Measurements from ENCODE around the gene TSHZ3.
A peak's percentile ranks its signal among the peaks of the same experiment; 100 is the strongest.

TSHZ3 gene

GRCh38 chr19:31334849-31335624, 14.2 kb downstream of the TSHZ3 start:
- DNase-seq, result peak; percentile 36

DNA sequence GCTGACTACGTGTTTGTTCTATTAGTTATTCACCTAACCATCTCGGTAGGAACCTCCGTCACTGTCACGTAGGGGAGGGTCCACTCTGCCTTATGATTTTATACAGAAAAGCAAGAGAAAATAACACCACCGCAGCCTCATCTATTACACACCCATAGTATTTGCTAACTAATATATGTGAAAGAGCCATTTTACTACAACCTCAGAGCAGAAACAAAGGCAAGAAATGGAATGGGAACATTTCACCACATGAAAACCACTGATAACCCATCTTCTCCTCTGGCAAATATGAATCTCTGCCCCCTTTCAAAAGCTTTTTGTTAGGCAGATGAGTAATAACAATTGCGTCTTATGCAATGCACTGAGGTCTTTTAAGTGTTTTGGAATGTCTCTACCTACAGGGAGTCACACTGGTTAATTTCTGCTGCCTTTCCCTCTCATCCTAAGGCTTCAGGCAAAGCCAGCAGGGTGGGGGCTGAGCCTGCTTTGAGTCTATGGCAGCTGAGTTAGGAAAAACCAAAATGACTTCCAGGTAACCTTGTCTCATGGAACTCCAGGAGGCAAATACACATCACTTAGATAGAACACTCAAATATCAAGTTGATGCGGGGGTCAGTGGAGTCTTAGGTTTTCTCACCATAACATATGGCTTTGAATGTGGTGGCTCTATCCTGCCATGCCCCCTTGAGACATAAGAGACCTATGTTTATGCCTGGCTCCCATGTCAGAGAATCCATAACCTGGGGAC, 15.0 kb downstream of the TSHZ3 start:
- peak; percentile 79 for DNase-seq

GRCh38 chr19:31332096-31332495, 17.1 kb downstream of the TSHZ3 start:
- peak; percentile 80 for DNase-seq

DNA sequence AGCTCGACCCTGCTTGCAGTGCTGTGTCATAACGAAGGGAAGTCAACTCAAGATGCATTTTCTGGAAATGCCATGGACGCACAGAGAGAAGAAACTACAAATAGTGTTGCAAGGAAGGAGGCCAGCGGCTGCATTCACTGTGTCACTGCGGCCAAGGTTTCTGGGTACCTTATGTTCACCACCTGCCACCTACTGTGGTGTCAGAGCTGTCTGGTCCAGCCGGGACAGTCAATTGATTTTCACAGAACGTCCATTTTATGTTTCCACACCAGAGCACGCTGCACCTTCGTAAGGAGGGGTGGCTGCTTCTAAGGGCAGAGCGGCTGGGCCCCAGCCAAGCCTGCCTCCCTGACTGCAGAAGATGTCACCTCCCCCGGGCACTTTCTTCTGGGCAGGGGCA, 17.7 kb downstream of the TSHZ3 start:
- no peak for DNase-seq

DNA sequence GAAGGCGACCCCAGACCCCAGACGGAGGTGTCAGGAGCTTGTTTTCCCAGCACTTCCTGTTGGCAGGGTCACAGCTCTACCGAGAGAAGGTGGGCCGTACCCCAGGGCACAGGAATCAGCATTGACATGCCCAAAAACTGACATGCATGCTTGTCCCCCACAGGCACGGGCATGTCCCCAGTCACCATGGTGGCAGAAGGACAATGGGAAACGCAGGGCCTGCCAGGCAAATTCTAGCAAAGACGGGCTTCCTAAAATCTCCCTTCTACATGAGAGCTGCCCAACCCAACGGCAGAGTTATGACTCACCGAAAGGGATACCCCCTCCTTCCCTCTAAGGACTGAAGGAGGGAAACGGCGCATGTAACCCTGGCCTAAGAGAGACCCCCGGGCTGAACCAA, 18.5 kb downstream of the TSHZ3 start:
- no peak for DNase-seq

DNA sequence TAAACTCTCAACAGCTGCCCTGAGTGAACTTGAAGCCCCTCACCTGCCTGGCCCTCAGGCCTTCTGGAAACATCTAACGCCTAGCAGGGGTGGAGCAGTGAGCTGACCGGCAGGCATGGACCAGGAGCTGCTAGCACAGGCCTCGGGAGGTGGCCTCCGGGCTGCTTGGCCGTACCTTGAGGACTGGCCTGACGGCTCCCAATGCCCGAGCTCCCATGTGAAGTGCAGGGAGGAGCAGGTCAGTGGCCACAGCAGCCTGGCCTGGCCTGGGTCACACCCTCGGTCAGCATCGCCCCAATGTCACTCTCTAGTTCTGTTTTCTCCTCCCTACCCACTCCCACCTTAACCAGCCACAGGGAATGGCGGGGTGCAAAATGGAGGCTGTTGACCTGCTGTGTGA, 19.0 kb downstream of the TSHZ3 start:
- no peak for DNase-seq

DNA sequence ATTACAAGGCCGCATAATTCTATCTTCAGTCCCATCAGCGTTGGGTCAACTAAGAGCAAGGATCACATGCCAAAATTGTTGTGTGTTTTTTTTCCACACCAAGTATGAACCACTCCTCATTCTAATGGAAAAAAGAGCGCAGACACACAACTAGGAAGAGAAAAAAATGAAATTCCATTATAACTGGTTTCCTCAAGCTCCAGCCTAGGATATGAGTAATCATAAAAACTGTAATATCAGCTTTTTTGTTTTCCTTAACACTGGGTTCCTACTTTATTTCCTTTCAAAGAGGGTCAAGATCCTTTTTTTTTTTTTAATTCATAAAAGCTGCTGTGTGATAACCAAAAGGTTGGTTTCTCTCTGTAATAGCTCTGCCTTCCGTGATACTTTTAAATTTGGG, 19.4 kb downstream of the TSHZ3 start:
- no peak for DNase-seq

DNA sequence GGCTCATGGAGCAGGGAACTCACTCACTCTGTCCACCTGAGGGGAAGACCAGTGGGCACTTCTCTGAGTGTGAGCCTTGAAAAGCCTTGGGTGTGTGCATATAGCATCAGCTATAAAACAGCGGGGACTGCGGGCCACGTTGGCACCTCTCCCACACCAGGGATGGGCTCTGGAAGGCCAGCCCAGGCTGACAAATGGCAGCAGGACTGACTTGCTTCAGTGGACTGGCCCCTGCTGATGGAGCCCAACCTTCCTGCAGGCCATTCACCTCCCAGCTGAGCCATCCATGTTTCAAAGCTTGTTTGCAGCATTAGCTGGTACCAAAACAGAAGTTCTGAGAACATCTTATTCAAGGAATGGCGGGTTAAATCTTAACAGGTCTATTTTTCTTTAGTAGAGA, 21.0 kb downstream of the TSHZ3 start:
- no peak for DNase-seq

- no peak for DNase-seq
Measured at GRCh38 chr19:31326329-31327028, 22.8 kb downstream of the TSHZ3 start.

- no peak for DNase-seq
Measured at GRCh38 chr19:31325342-31325741, 23.9 kb downstream of the TSHZ3 start.

DNA sequence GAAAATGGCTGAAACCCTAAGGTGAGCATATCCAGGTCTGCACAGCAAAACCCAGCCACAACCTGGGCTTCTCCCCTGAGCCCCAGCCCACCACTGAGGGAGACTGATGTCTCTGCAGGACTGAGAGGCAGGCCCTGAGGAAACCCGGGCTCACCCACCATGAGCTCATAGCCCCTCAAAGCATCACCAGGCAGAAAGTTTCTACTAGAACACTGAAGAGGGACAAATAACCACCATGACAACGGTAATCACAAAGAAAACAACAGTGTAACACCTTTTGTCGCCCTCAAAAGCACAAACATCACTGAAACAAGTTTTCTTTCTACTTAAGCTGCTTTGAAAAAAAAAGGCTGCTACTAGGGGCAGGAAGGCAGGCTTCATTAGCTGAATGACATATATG, 29.8 kb downstream of the TSHZ3 start:
- DNase-seq, result no peak

GRCh38 chr19:31318790-31319425, 30.3 kb downstream of the TSHZ3 start:
- no peak for DNase-seq

GRCh38 chr19:31317570-31317969, 31.7 kb downstream of the TSHZ3 start:
- peak; percentile 13 for DNase-seq

GRCh38 chr19:31317093-31317492, 32.1 kb downstream of the TSHZ3 start:
- DNase-seq, result no peak

DNA sequence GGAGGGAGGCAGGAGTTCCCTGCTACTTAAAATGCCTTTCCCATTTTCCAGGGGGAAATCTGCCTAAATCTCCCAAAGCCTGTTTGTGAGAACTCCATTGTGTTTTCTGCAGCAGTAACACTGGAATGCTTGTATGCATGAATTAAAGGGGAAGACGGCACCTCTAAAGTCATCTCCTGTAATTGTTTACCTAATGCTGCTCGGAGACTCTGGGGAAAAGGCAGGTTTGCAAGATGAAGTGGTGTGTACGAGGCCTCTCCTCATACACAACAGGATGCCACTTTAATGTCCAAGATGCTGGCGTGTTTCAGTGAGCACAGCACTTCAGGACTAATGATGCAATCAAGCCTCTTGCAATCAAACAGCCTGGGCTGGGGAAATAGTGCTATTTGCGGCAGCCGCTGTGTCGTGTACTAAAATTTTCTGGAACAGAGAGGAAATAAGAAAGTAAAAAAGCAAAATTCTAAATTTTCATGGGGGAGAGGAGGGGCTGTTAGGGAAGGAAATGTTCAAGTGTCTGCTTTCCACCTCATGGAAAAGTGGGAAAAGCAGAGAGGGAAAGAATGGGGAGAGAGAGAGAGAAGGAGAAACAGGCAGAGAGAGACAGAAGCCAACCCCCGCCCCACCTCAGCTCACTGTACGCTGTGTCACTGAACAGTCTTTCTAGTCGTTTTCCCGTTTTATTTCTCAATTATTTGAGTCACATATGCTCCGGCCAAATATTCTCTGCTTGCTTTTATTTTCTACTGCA, 32.9 kb downstream of the TSHZ3 start:
- peak; percentile 49 for DNase-seq

GRCh38 chr19:31315652-31316051, 33.6 kb downstream of the TSHZ3 start:
- no peak for DNase-seq

- DNase-seq, result no peak
Measured at GRCh38 chr19:31314849-31315629, 34.2 kb downstream of the TSHZ3 start.

- no peak for DNase-seq
Measured at GRCh38 chr19:31314156-31314555, 35.1 kb downstream of the TSHZ3 start.

DNA sequence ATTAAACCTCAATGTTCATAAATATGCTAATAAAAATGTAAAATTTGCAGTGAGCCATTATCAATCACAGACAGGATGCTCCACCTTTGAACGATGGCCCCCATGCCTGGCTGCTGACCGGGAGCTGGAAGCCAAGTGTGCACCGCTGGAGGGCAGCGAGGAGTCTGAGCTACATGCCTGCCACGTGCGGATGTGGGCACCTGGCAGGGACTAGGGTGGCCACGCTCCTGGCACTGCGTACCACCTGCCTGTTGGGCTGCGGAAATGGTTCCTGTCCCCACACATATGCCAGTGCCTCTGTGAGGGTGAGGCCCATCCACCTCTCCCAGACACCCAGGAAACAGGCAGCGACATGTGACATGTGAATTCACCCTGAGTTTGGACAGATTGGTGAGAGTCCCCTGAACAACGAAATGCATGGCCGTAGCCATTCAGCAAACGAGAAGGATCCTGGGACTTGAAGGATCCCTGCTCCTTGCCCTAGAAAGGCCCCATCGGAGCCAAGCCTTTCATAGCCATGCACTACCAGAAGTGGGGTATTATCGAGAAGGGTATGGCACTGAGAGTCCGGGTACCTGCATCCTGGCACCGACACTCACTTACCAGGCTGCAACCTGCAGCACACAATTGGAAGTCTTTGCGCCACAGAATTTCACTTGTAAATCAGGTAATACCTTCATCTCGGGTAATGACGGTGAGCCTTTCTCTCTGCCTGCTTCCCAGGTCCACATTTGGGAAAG, 35.8 kb downstream of the TSHZ3 start:
- no peak for DNase-seq

DNA sequence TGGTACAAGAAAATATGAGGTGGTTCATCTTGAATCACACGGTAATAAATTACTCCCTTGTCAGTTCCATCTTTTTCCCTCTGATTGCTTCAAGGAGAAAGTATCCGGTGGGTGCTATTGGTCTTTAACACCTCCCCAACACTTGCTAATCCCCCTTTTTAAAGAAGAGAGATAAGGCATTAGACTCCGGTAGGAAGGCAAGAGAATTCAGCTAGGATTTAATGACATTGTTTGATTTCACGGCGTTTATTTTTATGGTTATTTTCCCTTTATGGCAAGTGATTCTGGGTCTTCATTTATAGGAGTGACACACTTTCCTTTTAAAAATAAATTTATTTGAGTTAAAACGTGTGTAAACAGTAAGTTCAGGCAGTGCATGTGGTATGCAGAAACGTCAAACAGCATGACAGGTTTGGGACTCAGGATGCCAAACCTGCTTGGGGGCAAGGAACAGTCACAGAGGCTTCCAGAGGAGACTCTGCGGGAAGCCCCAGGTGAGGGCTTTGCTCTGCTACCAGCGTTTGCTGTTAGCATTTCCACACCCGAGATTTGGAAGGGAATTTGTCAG, 36.5 kb downstream of the TSHZ3 start:
- DNase-seq, result peak; percentile 31
